Suprapubic skin (tissue), 4 donors: ENCODE results near the gene NFIB. TPM values are rescaled to one million over a fixed set of nuclear protein-coding genes. Genes with fewer than 3 reads are reported as not detected.

Experiments used
- DNase-seq, 2 donors: peaks; one replicate each; pipeline ENCODE4 v3.0.0-alpha.2; 2019; ENCODE audit warnings: low spot score in 2 of 2
- H3K27ac ChIP-seq: fragments of 200-600 bp; sonication (generic); one replicate; pipeline ENCODE4 v1.5.1; 2019
- H3K27me3 ChIP-seq: fragments of 200-600 bp; sonication (generic); one replicate; pipeline ENCODE4 v1.5.1; 2019
- H3K36me3 ChIP-seq: fragments of 200-600 bp; sonication (generic); one replicate; pipeline ENCODE4 v1.5.1; 2019
- H3K4me1 ChIP-seq: fragments of 200-600 bp; sonication (generic); one replicate; pipeline ENCODE4 v1.5.1; 2019
- H3K4me3 ChIP-seq: fragments of 200-600 bp; sonication (generic); one replicate; pipeline ENCODE4 v1.5.1; 2019; ENCODE audit warnings: mild to moderate bottlenecking
- H3K9me3 ChIP-seq: fragments of 200-600 bp; sonication (generic); one replicate; pipeline ENCODE4 v1.5.1; 2019
- CTCF ChIP-seq, 2 donors: fragments of 200-600 bp in 1 of 2; fragments of 450-650 bp in 1 of 2; sonication (generic) in 1 of 2; IDR thresholded peaks; one replicate each; pipeline ENCODE4 v1.5.1; 2016 to 2019; ENCODE audit warnings: antibody characterized with exemption in 2 of 2, mild to moderate bottlenecking in 1 of 2, moderate library complexity in 1 of 2
- EP300 ChIP-seq: sonication (generic); formaldehyde crosslinking; IDR thresholded peaks from one replicate; pipeline ENCODE4 v1.6.1; 2017; ENCODE audit warnings: antibody characterized with exemption
- POLR2A ChIP-seq, 2 donors: fragments of 450-650 bp; IDR thresholded peaks; one replicate each; pipeline ENCODE4 v1.6.1; 2017; ENCODE audit warnings: antibody characterized with exemption in 2 of 2, mild to moderate bottlenecking in 2 of 2, moderate library complexity in 2 of 2
- POLR2AphosphoS5 ChIP-seq, 3 donors: sonication (generic); formaldehyde crosslinking; IDR thresholded peaks; one replicate each; pipeline ENCODE4 v1.6.1; 2017; ENCODE audit warnings: antibody characterized with exemption in 3 of 3
- WGBS: methylation state at CpG from one replicate; pipeline ENCODE4 v1.1.5; 2018; 5-methylcytosine and 5-hydroxymethylcytosine counted together
- total RNA-seq, 4 donors: library from RNA; depleted of rRNA; stranded (reverse); fragments of >200 nt; gene quantifications; one replicate each; pipeline ENCODE4 v1.1.0, GENCODE V29; 2016

NFIB gene
- total RNA-seq, 4 donors from 2014 or later = 90.4 to 204 (median 112) TPM

- Histone ChIP-seq H3K27me3 (no peaks in the 10 kb centered on the region), H3K36me3 (peaks cover 24% of the 10 kb centered on the region), H3K9me3 (no peaks in the 10 kb centered on the region), H3K27ac (no peak overlapping the region), H3K4me1 (no peaks in the 10 kb centered on the region), H3K4me3 (no peak overlapping the region)
- WGBS = 96% methylated on average over 1 of the region's 1 CpG
- no peak for DNase-seq
- TF ChIP-seq EP300 (no peak), POLR2AphosphoS5 (IDR thresholded peaks at IDR 0.05) (no peak), POLR2A (IDR thresholded peaks at IDR 0.05) (no peak), CTCF (IDR thresholded peaks at IDR 0.05) (no peak)
Observed at GRCh38 chr9:14127656-14128055, 186.3 kb downstream of the NFIB start.

GRCh38 chr9:14119694-14120514 lies 194.0 kb downstream of the NFIB start:
- Histone ChIP-seq H3K27me3 (no peaks in the 10 kb centered on the region), H3K27ac (no peak overlapping the region), H3K4me1 (no peaks in the 10 kb centered on the region), H3K4me3 (no peak overlapping the region), H3K9me3 (no peaks in the 10 kb centered on the region), H3K36me3 (peaks cover 55% of the 10 kb centered on the region)
- TF ChIP-seq POLR2A (IDR thresholded peaks at IDR 0.05) = no peak
- TF ChIP-seq EP300 = no peak
- no peak for TF ChIP-seq CTCF (IDR thresholded peaks at IDR 0.05)
- WGBS = 59% methylated on average over 2 of the region's 2 CpGs
- DNase-seq = no peak

GRCh38 chr9:14112226-14112625 lies 201.7 kb downstream of the NFIB start:
- WGBS = 93% methylated on average over 6 of the region's 6 CpGs
- TF ChIP-seq CTCF (IDR thresholded peaks at IDR 0.05) (no peak), POLR2A (IDR thresholded peaks at IDR 0.05) (no peak), POLR2AphosphoS5 (IDR thresholded peaks at IDR 0.05) (no peak), EP300 (no peak)
- peaks cover 48% of the 10 kb centered on the region for H3K36me3 ChIP-seq

GRCh38 chr9:14111696-14112095 lies 202.2 kb downstream of the NFIB start:
- Histone ChIP-seq H3K27me3 (no peaks in the 10 kb centered on the region), H3K4me1 (peaks cover 6% of the 10 kb centered on the region), H3K27ac (no peak overlapping the region), H3K4me3 (no peak overlapping the region), H3K9me3 (no peaks in the 10 kb centered on the region), H3K36me3 (peaks cover 42% of the 10 kb centered on the region)
- no peak for TF ChIP-seq CTCF (IDR thresholded peaks at IDR 0.05)
- TF ChIP-seq EP300 = no peak
- TF ChIP-seq POLR2A (IDR thresholded peaks at IDR 0.05) = no peak
- no peak for TF ChIP-seq POLR2AphosphoS5 (IDR thresholded peaks at IDR 0.05)
- 87% methylated on average over 1 of the region's 1 CpG for WGBS
- no peak for DNase-seq

More at GRCh38 chr9:14112226-14112625, 201.7 kb downstream of the NFIB start:
- peaks cover 6% of the 10 kb centered on the region for H3K4me1 ChIP-seq
- no peaks in the 10 kb centered on the region for H3K9me3 ChIP-seq
- DNase-seq = no peak
- H3K4me3 ChIP-seq = no peak overlapping the region
- H3K27me3 ChIP-seq = no peaks in the 10 kb centered on the region
- no peak overlapping the region for H3K27ac ChIP-seq

- H3K27ac ChIP-seq = no peak overlapping the region
- TF ChIP-seq POLR2AphosphoS5 (IDR thresholded peaks at IDR 0.05) (no peak), POLR2A (IDR thresholded peaks at IDR 0.05) (no peak), EP300 (no peak), CTCF (IDR thresholded peaks at IDR 0.05) (no peak)
- WGBS = 85% methylated on average over 3 of the region's 3 CpGs
- no peaks in the 10 kb centered on the region for H3K27me3 ChIP-seq
- H3K4me3 ChIP-seq = no peak overlapping the region
- peaks cover 13% of the 10 kb centered on the region for H3K36me3 ChIP-seq
- no peak for DNase-seq
- H3K9me3 ChIP-seq = no peaks in the 10 kb centered on the region
- peaks cover 12% of the 10 kb centered on the region for H3K4me1 ChIP-seq
Observed at GRCh38 chr9:14107977-14108376, 206.0 kb downstream of the NFIB start.
